Naive thymus-derived CD4-positive, alpha-beta T cell (primary cell): ENCODE measurements around the gene IL4R. TPM values are rescaled to one million over a fixed set of nuclear protein-coding genes. Genes with fewer than 3 reads are reported as not detected.
A peak's percentile ranks its signal among the peaks of the same experiment; 100 is the strongest.
"Not testable (repeated sequence)": the region's sequence is repeated elsewhere in the genome, so short reads cannot be mapped to it uniquely, and the experiment has no call there.

Experiments
- ATAC-seq: fragments of 150-1000 bp; cut with Tn5 transposase; 2 replicates; pipeline ENCODE4 v1.10.0; 2021; ENCODE audit warnings: mild to moderate bottlenecking, moderate library complexity
- CTCF ChIA-PET: fragments of 350-600 bp; sonication (Branson Sonifier 250); formaldehyde crosslinking; loops from one replicate; lab custom pipeline; 2021; ENCODE audit warnings: antibody characterized with exemption; lab: Charles Lee
- POLR2A ChIA-PET: fragments of 350-600 bp; sonication (Branson Sonifier 250); formaldehyde crosslinking; loops from one replicate; lab custom pipeline; 2021; ENCODE audit warnings: antibody characterized with exemption, inconsistent platforms; lab: Charles Lee
- DNase-seq, 9 donors: peaks; one replicate each; pipeline versions ENCODE4 v3.0.0 to v3.0.0-alpha.2; 2020 to 2022; ENCODE audit warnings: mixed read lengths in 1 of 9
- H3K27ac ChIP-seq: one replicate; pipeline ENCODE4 v1.7.0; 2013; ENCODE audit warnings: mild to moderate bottlenecking, low read depth, low read length, moderate library complexity
- H3K27me3 ChIP-seq, 2 donors: one replicate each; pipeline ENCODE4 v1.7.0; 2013; ENCODE audit warnings: low read length in 2 of 2, mild to moderate bottlenecking in 2 of 2, moderate library complexity in 2 of 2; ENCODE audit not compliant: control insufficient read depth in 2 of 2, insufficient read depth in 2 of 2
- H3K36me3 ChIP-seq, 3 experiments: 1 replicate in 2 of 3; 2 replicates in 1 of 3; pipeline ENCODE4 v1.7.0; 2013; ENCODE audit warnings: low read length in 3 of 3, mild to moderate bottlenecking in 3 of 3, moderate library complexity in 1 of 3; ENCODE audit not compliant: insufficient read depth in 3 of 3, control insufficient read depth in 2 of 3
- H3K4me1 ChIP-seq, 2 donors: one replicate each; pipeline ENCODE4 v1.7.0; 2013; ENCODE audit warnings: low read length in 2 of 2, mild to moderate bottlenecking in 2 of 2, moderate library complexity in 1 of 2; ENCODE audit not compliant: control insufficient read depth in 2 of 2, insufficient read depth in 2 of 2
- H3K4me3 ChIP-seq: 2 replicates; pipeline ENCODE4 v1.7.0; 2013; ENCODE audit warnings: mild to moderate bottlenecking, low read length
- H3K9me3 ChIP-seq, 3 experiments: 1 replicate in 2 of 3; 2 replicates in 1 of 3; pipeline ENCODE4 v1.7.0; 2013; ENCODE audit warnings: low read length in 3 of 3; ENCODE audit not compliant: control insufficient read depth in 2 of 3
- H3K27ac Mint-ChIP-seq, 9 donors: one replicate each; pipeline ENCODE4 v1.8.0; 2020 to 2022; ENCODE audit warnings: mixed read lengths in 9 of 9, mild to moderate bottlenecking in 8 of 9, moderate library complexity in 5 of 9, inconsistent platforms in 2 of 9
- H3K27me3 Mint-ChIP-seq, 5 donors: one replicate each; pipeline ENCODE4 v1.8.0; 2021 to 2022; ENCODE audit warnings: mixed read lengths in 5 of 5, mild to moderate bottlenecking in 1 of 5
- H3K36me3 Mint-ChIP-seq, 5 donors: one replicate each; pipeline ENCODE4 v1.8.0; 2020 to 2022; ENCODE audit warnings: mixed read lengths in 5 of 5, mild to moderate bottlenecking in 3 of 5, inconsistent platforms in 1 of 5
- H3K4me1 Mint-ChIP-seq, 7 donors: one replicate each; pipeline ENCODE4 v1.8.0; 2020 to 2022; ENCODE audit warnings: mixed read lengths in 7 of 7, mild to moderate bottlenecking in 3 of 7, inconsistent platforms in 1 of 7
- H3K4me3 Mint-ChIP-seq, 10 donors: one replicate each; pipeline ENCODE4 v1.8.0; 2020 to 2022; ENCODE audit warnings: mild to moderate bottlenecking in 10 of 10, mixed read lengths in 10 of 10, moderate library complexity in 6 of 10, inconsistent platforms in 2 of 10
- H3K9me3 Mint-ChIP-seq, 11 donors: one replicate each; pipeline ENCODE4 v1.8.0; 2020 to 2022; ENCODE audit warnings: mixed read lengths in 11 of 11, mild to moderate bottlenecking in 4 of 11, inconsistent platforms in 1 of 11, moderate library complexity in 1 of 11
- intact Hi-C, 2 donors: fragments of 100-400 bp; cut with micrococcal nuclease; formaldehyde crosslinking; loops; one replicate each; pipeline ENCODE4 v1.15.1; 2023
- polyA plus RNA-seq, 2 donors: library from polyadenylated mRNA; unstranded; fragments of 300-500 nt; fragmentation: Illumina TruSeq; gene quantifications; one replicate each; pipeline ENCODE4 v1.2.3, GENCODE V29; 2021
- total RNA-seq, 6 experiments: library from RNA in 5 of 6; stranded (reverse) in 5 of 6; gene quantifications; 1 replicate in 5 of 6; 2 replicates in 1 of 6; pipeline ENCODE4 v1.2.3 and lab custom pipeline; 2021 to 2026

IL4R gene
- total and polyA plus RNA-seq, 7 experiments from 2014 or later, result 99.8 to 498 (median 176) TPM

GRCh38 chr16:27285676-27286196 lies 28.0 kb upstream of the IL4R start:
- peaks cover 0 to 46% of the 10 kb centered on the region in 2 donors for H3K4me1 ChIP-seq
- H3K9me3 Mint-ChIP-seq, result peaks cover 0 to 6% (median 0%) of the 10 kb centered on the region in 11 donors
- intact Hi-C loops, result no loop called here
- H3K27ac ChIP-seq, result no peak overlapping the region
- H3K36me3 Mint-ChIP-seq, result peaks cover 0 to 56% (median 9%) of the 10 kb centered on the region in 5 donors
- DNase-seq (no peak), ATAC-seq (peak; percentile 44)
- no peaks in the 10 kb centered on the region for H3K9me3 ChIP-seq
- H3K4me3 ChIP-seq, result no peak overlapping the region
- H3K4me1 Mint-ChIP-seq, result peaks cover 48 to 91% (median 81%) of the 10 kb centered on the region in 7 donors
- peak overlapping the region in 8 of 9 donors; percentile 26 to 93 (median 54) for H3K27ac Mint-ChIP-seq
- peak overlapping the region in 4 of 10 donors; percentile 10 to 31 (median 20) for H3K4me3 Mint-ChIP-seq
- H3K36me3 ChIP-seq, result no peaks in the 10 kb centered on the region
- no peaks in the 10 kb centered on the region for H3K27me3 Mint-ChIP-seq
- ChIA-PET POLR2A (interaction anchor here (0.7 to 1.9 kb wide), 9 partner anchors 11 to 95 kb away, joined by 3 to 7 read pairs (median 3); no protein-coding TSS in a partner anchor), CTCF (no interaction called here)
- no peaks in the 10 kb centered on the region for H3K27me3 ChIP-seq

GRCh38 chr16:27286451-27286850 lies 27.3 kb upstream of the IL4R start:
- Histone ChIP-seq H3K9me3 (no peaks in the 10 kb centered on the region), H3K4me3 (no peak overlapping the region), H3K4me1 (peaks cover 0 to 50% of the 10 kb centered on the region in 2 donors), H3K27me3 (no peaks in the 10 kb centered on the region), H3K27ac (no peak overlapping the region), H3K36me3 (no peaks in the 10 kb centered on the region)
- no peaks in the 10 kb centered on the region for H3K27me3 Mint-ChIP-seq
- intact Hi-C loops, result no loop called here
- peak overlapping the region in 1 of 10 donors; percentile 27 for H3K4me3 Mint-ChIP-seq
- CTCF ChIA-PET, result no interaction called here
- peak overlapping the region in 8 of 9 donors; percentile 16 to 93 (median 42) for H3K27ac Mint-ChIP-seq
- H3K9me3 Mint-ChIP-seq, result peaks cover 0 to 6% (median 0%) of the 10 kb centered on the region in 11 donors
- ATAC-seq (peak; percentile 61), DNase-seq (no peak)
- peaks cover 41 to 90% (median 80%) of the 10 kb centered on the region in 7 donors for H3K4me1 Mint-ChIP-seq
- H3K36me3 Mint-ChIP-seq, result peaks cover 0 to 52% (median 9%) of the 10 kb centered on the region in 5 donors
- POLR2A ChIA-PET, result interaction anchor here (0.6 to 1.2 kb wide), 4 partner anchors 16 to 87 kb away, joined by 3 to 5 read pairs (median 3); no protein-coding TSS in a partner anchor

GRCh38 chr16:27287051-27287811 lies 26.5 kb upstream of the IL4R start:
- Histone ChIP-seq H3K27me3 (no peaks in the 10 kb centered on the region), H3K4me3 (no peak overlapping the region), H3K4me1 (peaks cover 0 to 44% of the 10 kb centered on the region in 2 donors), H3K9me3 (no peaks in the 10 kb centered on the region), H3K36me3 (no peaks in the 10 kb centered on the region), H3K27ac (no peak overlapping the region)
- ATAC-seq (no peak), DNase-seq (no peak)
- peaks cover 38 to 90% (median 80%) of the 10 kb centered on the region in 7 donors for H3K4me1 Mint-ChIP-seq
- H3K27me3 Mint-ChIP-seq, result no peaks in the 10 kb centered on the region
- H3K36me3 Mint-ChIP-seq, result peaks cover 0 to 49% (median 9%) of the 10 kb centered on the region in 5 donors
- peaks cover 0 to 6% (median 0%) of the 10 kb centered on the region in 11 donors for H3K9me3 Mint-ChIP-seq
- H3K4me3 Mint-ChIP-seq, result peak overlapping the region in 1 of 10 donors; percentile 35
- POLR2A ChIA-PET, result interaction anchor here (0.6 to 1.2 kb wide), 5 partner anchors 11 to 88 kb away, joined by 3 to 5 read pairs (median 3); no protein-coding TSS in a partner anchor
- H3K27ac Mint-ChIP-seq, result peak overlapping the region in 7 of 9 donors; percentile 21 to 74 (median 46)
- CTCF ChIA-PET, result no interaction called here
- intact Hi-C loops, result no loop called here

GRCh38 chr16:27287887-27288286 lies 25.9 kb upstream of the IL4R start:
- no peaks in the 10 kb centered on the region for H3K27me3 ChIP-seq
- no peak overlapping the region for H3K27ac ChIP-seq
- peaks cover 0 to 39% of the 10 kb centered on the region in 2 donors for H3K4me1 ChIP-seq
- H3K36me3 ChIP-seq, result no peaks in the 10 kb centered on the region
- Mint-ChIP-seq H3K4me1 (peaks cover 34 to 84% (median 74%) of the 10 kb centered on the region in 7 donors), H3K27me3 (no peaks in the 10 kb centered on the region), H3K9me3 (peaks cover 0 to 6% (median 0%) of the 10 kb centered on the region in 11 donors), H3K4me3 (peak overlapping the region in 2 of 10 donors; percentile 35 to 54), H3K27ac (peak overlapping the region in 6 of 9 donors; percentile 21 to 74 (median 46)), H3K36me3 (peaks cover 0 to 46% (median 9%) of the 10 kb centered on the region in 5 donors)
- ATAC-seq, result peak; percentile 31
- DNase-seq, result no peak
- ChIA-PET POLR2A (interaction anchor here (0.7 to 1.2 kb wide), 4 partner anchors 11 to 1212 kb away, joined by 3 read pairs; no protein-coding TSS in a partner anchor), CTCF (no interaction called here)
- intact Hi-C loops, result loop anchor here in 1 of 2 donors (2.0 kb wide), 1 partner anchor 13 kb away; no protein-coding TSS in a partner anchor
- no peaks in the 10 kb centered on the region for H3K9me3 ChIP-seq
- no peak overlapping the region for H3K4me3 ChIP-seq

- H3K4me3 ChIP-seq, DNase-seq, H3K27me3 Mint-ChIP-seq, H3K27ac ChIP-seq, H3K9me3 Mint-ChIP-seq, H3K9me3 ChIP-seq, ATAC-seq, H3K36me3 ChIP-seq, H3K27me3 ChIP-seq, CTCF ChIA-PET: not testable (repeated sequence)
- Mint-ChIP-seq H3K4me1 (peaks cover 34 to 80% (median 73%) of the 10 kb centered on the region in 7 donors), H3K27ac (peak overlapping the region in 3 of 9 donors; percentile 65 to 76 (median 73)), H3K4me3 (peak overlapping the region in 2 of 10 donors; percentile 41 to 61), H3K36me3 (peaks cover 0 to 44% (median 9%) of the 10 kb centered on the region in 5 donors)
- POLR2A ChIA-PET, result interaction anchor here (0.7 to 0.9 kb wide), 2 partner anchors 24 to 1212 kb away, joined by 3 read pairs; no protein-coding TSS in a partner anchor
- H3K4me1 ChIP-seq, result peaks cover 0 to 39% of the 10 kb centered on the region in 2 donors
- intact Hi-C loops, result loop anchor here in 1 of 2 donors (2.0 kb wide), 1 partner anchor 14 kb away; no protein-coding TSS in a partner anchor
Observed at GRCh38 chr16:27288313-27288712, 25.5 kb upstream of the IL4R start.

- ATAC-seq, result peak; percentile 68
- peak overlapping the region; percentile 12 to 78 (median 55) for H3K4me3 Mint-ChIP-seq
- H3K27me3 Mint-ChIP-seq, result no peaks in the 10 kb centered on the region
Observed at GRCh38 chr16:27289669-27290068, 24.1 kb upstream of the IL4R start.

More at GRCh38 chr16:27289669-27290068, 24.1 kb upstream of the IL4R start:
- H3K36me3 Mint-ChIP-seq, result peaks cover 0 to 36% (median 6%) of the 10 kb centered on the region in 5 donors
- H3K27ac ChIP-seq, result peak overlapping the region; percentile 8
- H3K4me3 ChIP-seq, result no peak overlapping the region
- H3K36me3 ChIP-seq, result no peaks in the 10 kb centered on the region
- H3K9me3 Mint-ChIP-seq, result peaks cover 0 to 5% (median 0%) of the 10 kb centered on the region in 11 donors
- peak in 6 of 9 donors; percentile 37 to 67 (median 44) for DNase-seq
- ChIA-PET POLR2A (interaction anchor here (0.6 to 1.8 kb wide), 6 partner anchors 8 to 117 kb away, joined by 3 to 6 read pairs (median 4); no protein-coding TSS in a partner anchor), CTCF (interaction anchor here (0.6 to 1.0 kb wide), 2 partner anchors 8 to 27 kb away, joined by 3 to 5 read pairs; no protein-coding TSS in a partner anchor)
- peaks cover 32 to 66% (median 60%) of the 10 kb centered on the region in 7 donors for H3K4me1 Mint-ChIP-seq
- no peaks in the 10 kb centered on the region for H3K27me3 ChIP-seq
- intact Hi-C loops, result loop anchor here in 1 of 2 donors (2.0 kb wide), 1 partner anchor 15 kb away; no protein-coding TSS in a partner anchor
- peaks cover 0 to 32% of the 10 kb centered on the region in 2 donors for H3K4me1 ChIP-seq
- H3K9me3 ChIP-seq, result no peaks in the 10 kb centered on the region
- peak overlapping the region; percentile 65 to 96 (median 82) for H3K27ac Mint-ChIP-seq
